Suppressor macrophage treated with lipopolysaccharide for 4 hours (primary cell): ENCODE measurements around the gene WDR45B.

ENCODE experiments used
- DNase-seq: peaks from one replicate; pipeline ENCODE4 v3.0.0-alpha.2; 2020

The WDR45B gene

GRCh38 chr17:82619641-82620040 lies 28.6 kb downstream of the WDR45B start:
- DNase-seq: no peak

- DNase-seq: no peak
Measured at GRCh38 chr17:82619211-82619610, 29.0 kb downstream of the WDR45B start.

- DNase-seq: no peak
Measured at GRCh38 chr17:82616021-82616711, 32.1 kb downstream of the WDR45B start.

- no peak for DNase-seq
Measured at GRCh38 chr17:82615084-82616020, 32.9 kb downstream of the WDR45B start.

GRCh38 chr17:82614095-82614631 lies 34.1 kb downstream of the WDR45B start:
- no peak for DNase-seq

GRCh38 chr17:82613283-82614094 lies 34.8 kb downstream of the WDR45B start:
- DNase-seq: no peak

- no peak for DNase-seq
Measured at GRCh38 chr17:82611140-82612058, 36.8 kb downstream of the WDR45B start.

GRCh38 chr17:82609655-82610054 lies 38.6 kb downstream of the WDR45B start:
- no peak for DNase-seq

GRCh38 chr17:82608816-82609215 lies 39.4 kb downstream of the WDR45B start:
- no peak for DNase-seq

- no peak for DNase-seq
Measured at GRCh38 chr17:82605939-82606600, 42.2 kb downstream of the WDR45B start.

- no peak for DNase-seq
Measured at GRCh38 chr17:82604532-82604931, 43.7 kb downstream of the WDR45B start.

GRCh38 chr17:82603981-82604448 lies 44.2 kb downstream of the WDR45B start:
- DNase-seq: peak; percentile 90

GRCh38 chr17:82602986-82603710 lies 45.1 kb downstream of the WDR45B start:
- DNase-seq: no peak

GRCh38 chr17:82602487-82602886 lies 45.8 kb downstream of the WDR45B start:
- DNase-seq: no peak

GRCh38 chr17:82601447-82602000 lies 46.7 kb downstream of the WDR45B start:
- no peak for DNase-seq

GRCh38 chr17:82600731-82601446 lies 47.4 kb downstream of the WDR45B start:
- DNase-seq: no peak

- no peak for DNase-seq
Measured at GRCh38 chr17:82599674-82600661, 48.3 kb downstream of the WDR45B start.
